Thyroid gland (tissue), 4 donors: Measurements from ENCODE around the gene MMD. TPM values are rescaled to one million over a fixed set of nuclear protein-coding genes. Genes with fewer than 3 reads are reported as not detected.
"Not testable (repeated sequence)": the region's sequence is repeated elsewhere in the genome, so short reads cannot be mapped to it uniquely, and the experiment has no call there.

Source experiments
- DNase-seq, 2 donors: peaks; one replicate each; pipeline ENCODE4 v3.0.0-alpha.2; 2019
- H3K27ac ChIP-seq, 3 donors: fragments of 200-600 bp; sonication (generic); 1 replicate in 2 of 3; 2 replicates in 1 of 3; pipeline ENCODE4 v1.5.1; 2016 to 2019; ENCODE audit warnings: mild to moderate bottlenecking in 1 of 3, moderate library complexity in 1 of 3
- H3K27me3 ChIP-seq: fragments of 200-600 bp; sonication (generic); one replicate; pipeline ENCODE4 v1.5.1; 2019
- H3K36me3 ChIP-seq, 2 donors: fragments of 200-600 bp; sonication (generic); one replicate each; pipeline ENCODE4 v1.5.1; 2016 to 2019
- H3K4me1 ChIP-seq, 2 donors: fragments of 200-600 bp; sonication (generic); one replicate each; pipeline ENCODE4 v1.5.1; 2017 to 2019
- H3K4me3 ChIP-seq, 3 donors: fragments of 200-600 bp; sonication (generic); replicated peaks in 1 of 3; 1 replicate in 2 of 3; 2 replicates in 1 of 3; pipeline ENCODE4 v1.5.1; 2016; ENCODE audit warnings: mild to moderate bottlenecking in 1 of 3
- H3K9me3 ChIP-seq: fragments of 200-600 bp; sonication (generic); one replicate; pipeline ENCODE4 v1.5.1; 2017
- CTCF ChIP-seq, 6 experiments: fragments of 200-600 bp in 3 of 6; fragments of 450-650 bp in 3 of 6; sonication (generic) in 3 of 6; IDR thresholded peaks; one replicate each; pipeline ENCODE4 v1.5.1; 2016 to 2019; ENCODE audit warnings: antibody characterized with exemption in 6 of 6, mild to moderate bottlenecking in 2 of 6, inconsistent platforms in 1 of 6, moderate library complexity in 1 of 6
- POLR2A ChIP-seq, 2 donors: fragments of 450-650 bp; IDR thresholded peaks; one replicate each; pipeline ENCODE4 v1.6.1; 2017; ENCODE audit warnings: antibody characterized with exemption in 2 of 2, mild to moderate bottlenecking in 2 of 2, moderate library complexity in 1 of 2
- WGBS, 2 donors: methylation state at CpG; one replicate each; pipeline ENCODE4 v1.1.5; 2017; 5-methylcytosine and 5-hydroxymethylcytosine counted together
- intact Hi-C: fragments of 100-400 bp; cut with DNase I; formaldehyde crosslinking; loops from one replicate; pipeline ENCODE4 v1.15.1; 2023
- total RNA-seq, 4 donors: library from RNA; depleted of rRNA; stranded (reverse); fragments of >200 nt; gene quantifications; one replicate each; pipeline ENCODE4 v1.2.3, GENCODE V29; 2016

MMD gene
- total RNA-seq, 4 donors from 2014 or later = 8.9 to 21.9 (median 15.3) TPM

GRCh38 chr17:55391244-55391757 lies 30.3 kb downstream of the MMD start:
- peaks cover 0 to 4% of the 10 kb centered on the region in 2 donors for H3K4me1 ChIP-seq
- no peaks in the 10 kb centered on the region for H3K36me3 ChIP-seq
- no peak for DNase-seq
- no peak overlapping the region for H3K27ac ChIP-seq
- TF ChIP-seq CTCF (IDR thresholded peaks at IDR 0.05) (no peak), POLR2A (IDR thresholded peaks at IDR 0.05) (no peak)
- no peaks in the 10 kb centered on the region for H3K9me3 ChIP-seq
- intact Hi-C loops = no loop called here
- no peaks in the 10 kb centered on the region for H3K27me3 ChIP-seq
- 97 to 98% methylated on average over 4 of the region's 4 CpGs for WGBS, 2 donors
- H3K4me3 ChIP-seq = no peak overlapping the region

GRCh38 chr17:55390364-55390977 lies 31.2 kb downstream of the MMD start:
- Histone ChIP-seq H3K4me3 (no peak overlapping the region), H3K27me3 (no peaks in the 10 kb centered on the region), H3K27ac (no peak overlapping the region), H3K4me1 (peaks cover 0 to 4% of the 10 kb centered on the region in 2 donors), H3K36me3 (no peaks in the 10 kb centered on the region), H3K9me3 (no peaks in the 10 kb centered on the region)
- WGBS, 2 donors = 82 to 84% methylated on average over 3 of the region's 3 CpGs
- no peak for DNase-seq
- no peak for TF ChIP-seq POLR2A (IDR thresholded peaks at IDR 0.05)
- TF ChIP-seq CTCF (IDR thresholded peaks at IDR 0.05) = no peak
- intact Hi-C loops = no loop called here

GRCh38 chr17:55389715-55390114 lies 31.9 kb downstream of the MMD start:
- H3K9me3 ChIP-seq, H3K4me3 ChIP-seq, H3K4me1 ChIP-seq, H3K27ac ChIP-seq, H3K36me3 ChIP-seq, DNase-seq, H3K27me3 ChIP-seq, intact Hi-C loops: not testable (repeated sequence)
- WGBS, 2 donors = 95 to 96% methylated on average over 1 of the region's 1 CpG

GRCh38 chr17:55388842-55389241 lies 32.8 kb downstream of the MMD start:
- intact Hi-C loops = no loop called here
- Histone ChIP-seq H3K36me3 (no peaks in the 10 kb centered on the region), H3K4me3 (no peak overlapping the region), H3K27me3 (no peaks in the 10 kb centered on the region), H3K27ac (no peak overlapping the region), H3K4me1 (peaks cover 0 to 4% of the 10 kb centered on the region in 2 donors), H3K9me3 (no peaks in the 10 kb centered on the region)
- TF ChIP-seq CTCF (IDR thresholded peaks at IDR 0.05) (no peak), POLR2A (IDR thresholded peaks at IDR 0.05) (no peak)
- WGBS, 2 donors = 65 to 71% methylated on average over 3 of the region's 3 CpGs
- no peak for DNase-seq

GRCh38 chr17:55386796-55387332 lies 34.8 kb downstream of the MMD start:
- Histone ChIP-seq H3K27ac (no peak overlapping the region), H3K36me3 (no peaks in the 10 kb centered on the region), H3K4me3 (no peak overlapping the region), H3K27me3 (no peaks in the 10 kb centered on the region), H3K9me3 (no peaks in the 10 kb centered on the region), H3K4me1 (peaks cover 0 to 4% of the 10 kb centered on the region in 2 donors)
- intact Hi-C loops = no loop called here
- no peak for DNase-seq
- 91 to 94% methylated on average over 3 of the region's 3 CpGs for WGBS, 2 donors
- TF ChIP-seq POLR2A (IDR thresholded peaks at IDR 0.05) = no peak
- no peak for TF ChIP-seq CTCF (IDR thresholded peaks at IDR 0.05)
